Endothelial cell (in vitro differentiated cells): ENCODE results near the gene NISCH. TPM values are rescaled to one million over a fixed set of nuclear protein-coding genes. Genes with fewer than 3 reads are reported as not detected.

Experiments
- DNase-seq: peaks from one replicate; pipeline ENCODE4 v3.0.0; 2021; ENCODE audit warnings: low spot score
- H3K27ac Mint-ChIP-seq: one replicate; pipeline ENCODE4 v1.8.0; 2021; ENCODE audit warnings: mixed read lengths, inconsistent platforms; ENCODE audit not compliant: unreplicated experiment
- H3K27me3 Mint-ChIP-seq: one replicate; pipeline ENCODE4 v1.8.0; 2021; ENCODE audit warnings: mild to moderate bottlenecking, moderate library complexity, mixed read lengths, inconsistent platforms; ENCODE audit not compliant: unreplicated experiment
- H3K36me3 Mint-ChIP-seq: one replicate; pipeline ENCODE4 v1.8.0; 2021; ENCODE audit warnings: mild to moderate bottlenecking, low read depth, mixed read lengths, inconsistent platforms; ENCODE audit not compliant: unreplicated experiment
- H3K4me1 Mint-ChIP-seq: one replicate; pipeline ENCODE4 v1.8.0; 2021; ENCODE audit warnings: mild to moderate bottlenecking, mixed read lengths, inconsistent platforms; ENCODE audit not compliant: unreplicated experiment
- H3K4me3 Mint-ChIP-seq: one replicate; pipeline ENCODE4 v1.8.0; 2021; ENCODE audit warnings: mild to moderate bottlenecking, mixed read lengths, inconsistent platforms; ENCODE audit not compliant: unreplicated experiment
- H3K9me3 Mint-ChIP-seq: one replicate; pipeline ENCODE4 v1.8.0; 2021; ENCODE audit warnings: mixed read lengths, inconsistent platforms; ENCODE audit not compliant: unreplicated experiment
- CTCF ChIP-seq: fragments of 200-600 bp; sonication (generic); IDR thresholded peaks from one replicate; pipeline ENCODE4 v1.5.0; 2021; ENCODE audit warnings: antibody characterized with exemption; ENCODE audit not compliant: unreplicated experiment
- total RNA-seq: library from RNA; stranded (reverse); fragmentation: NEBNext Ultra II Directional; extraction: Animal tissue kit (Norgen Biotek cat#: 25700); gene quantifications from one replicate; pipeline ENCODE4 v1.2.1, GENCODE V29; 2021; ENCODE audit not compliant: unreplicated experiment

Gene NISCH
- total RNA-seq, 1 donor from 2014 or later = 261 TPM

- peaks cover 29% of the 10 kb centered on the region for H3K4me1 Mint-ChIP-seq
- DNase-seq = peak; percentile 80
- H3K36me3 Mint-ChIP-seq = peaks cover 65% of the 10 kb centered on the region
- peaks cover 15% of the 10 kb centered on the region for H3K27me3 Mint-ChIP-seq
- no peaks in the 10 kb centered on the region for H3K9me3 Mint-ChIP-seq
- TF ChIP-seq CTCF = peak; percentile 88
- peak overlapping the region; percentile 74 for H3K27ac Mint-ChIP-seq
- no peak overlapping the region for H3K4me3 Mint-ChIP-seq
Observed at GRCh38 chr3:52481819-52482521, 26.6 kb downstream of the NISCH start.

GRCh38 chr3:52483081-52483480 lies 27.7 kb downstream of the NISCH start:
- H3K9me3 Mint-ChIP-seq = no peaks in the 10 kb centered on the region
- no peak overlapping the region for H3K4me3 Mint-ChIP-seq
- no peak for TF ChIP-seq CTCF
- peaks cover 33% of the 10 kb centered on the region for H3K4me1 Mint-ChIP-seq
- no peak for DNase-seq
- H3K27ac Mint-ChIP-seq = peak overlapping the region; percentile 30
- H3K27me3 Mint-ChIP-seq = peaks cover 19% of the 10 kb centered on the region
- peaks cover 64% of the 10 kb centered on the region for H3K36me3 Mint-ChIP-seq

- Mint-ChIP-seq H3K27ac (peak overlapping the region; percentile 31), H3K27me3 (peaks cover 21% of the 10 kb centered on the region), H3K4me3 (peak overlapping the region; percentile 17), H3K9me3 (no peaks in the 10 kb centered on the region), H3K36me3 (peaks cover 62% of the 10 kb centered on the region), H3K4me1 (peaks cover 33% of the 10 kb centered on the region)
- DNase-seq = no peak
- no peak for TF ChIP-seq CTCF
Observed at GRCh38 chr3:52483577-52484381, 28.4 kb downstream of the NISCH start.

GRCh38 chr3:52484680-52485461 lies 29.5 kb downstream of the NISCH start:
- Mint-ChIP-seq H3K4me1 (peaks cover 37% of the 10 kb centered on the region), H3K27ac (peak overlapping the region; percentile 48), H3K4me3 (no peak overlapping the region)

More at GRCh38 chr3:52484680-52485461, 29.5 kb downstream of the NISCH start:
- no peaks in the 10 kb centered on the region for H3K9me3 Mint-ChIP-seq
- no peak for DNase-seq
- H3K36me3 Mint-ChIP-seq = peaks cover 53% of the 10 kb centered on the region
- TF ChIP-seq CTCF = no peak
- H3K27me3 Mint-ChIP-seq = peaks cover 20% of the 10 kb centered on the region
